GM12892 (cell line): Measurements from ENCODE around the gene UBA5.
"Not testable (repeated sequence)": the region's sequence is repeated elsewhere in the genome, so short reads cannot be mapped to it uniquely, and the experiment has no call there.

Experiments used
- DNase-seq: peaks from one replicate; pipeline ENCODE4 v3.0.0; 2011; ENCODE audit not compliant: insufficient read length
- FAIRE-seq: peaks from 2 replicates; lab custom pipeline; 2011; peaks lifted over from hg19 to GRCh38; lab: Jason Lieb, UNC
- POLR2A ChIP-seq: IDR thresholded peaks from 2 replicates; pipeline ENCODE4 v1.6.1; 2011; ENCODE audit warnings: low read depth, low read length, control low read depth
- POLR2AphosphoS5 ChIP-seq: IDR thresholded peaks from 2 replicates; pipeline ENCODE4 v1.6.1; 2011; ENCODE audit warnings: low read depth, low read length, control low read depth
- TAF1 ChIP-seq: IDR thresholded peaks from 2 replicates; pipeline ENCODE4 v1.6.1; 2011; ENCODE audit warnings: low read depth, mild to moderate bottlenecking, control low read depth, low read length, borderline replicate concordance

The UBA5 gene

DNA sequence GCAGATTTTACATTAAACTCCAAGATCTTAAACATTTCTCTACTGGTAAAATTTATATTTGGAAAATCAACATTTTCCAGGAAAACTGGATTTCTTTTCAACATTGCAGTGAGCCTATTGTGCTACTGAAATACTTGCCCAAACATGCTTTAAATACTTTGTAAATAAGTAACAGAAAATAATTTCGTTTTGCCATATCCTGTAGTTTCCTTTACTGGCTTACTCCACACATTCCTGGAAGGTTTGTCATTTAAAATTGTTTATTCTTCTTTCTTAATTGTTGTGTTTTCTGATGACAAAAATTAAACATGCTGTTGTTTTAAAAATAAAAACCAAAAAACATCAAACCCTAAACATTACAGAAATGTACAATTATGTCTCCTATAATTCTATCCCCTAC lies 22.5 kb upstream of the UBA5 start:
- TF ChIP-seq POLR2AphosphoS5: no peak
- no peak for TF ChIP-seq TAF1
- FAIRE-seq (no peak), DNase-seq (no peak)

DNA sequence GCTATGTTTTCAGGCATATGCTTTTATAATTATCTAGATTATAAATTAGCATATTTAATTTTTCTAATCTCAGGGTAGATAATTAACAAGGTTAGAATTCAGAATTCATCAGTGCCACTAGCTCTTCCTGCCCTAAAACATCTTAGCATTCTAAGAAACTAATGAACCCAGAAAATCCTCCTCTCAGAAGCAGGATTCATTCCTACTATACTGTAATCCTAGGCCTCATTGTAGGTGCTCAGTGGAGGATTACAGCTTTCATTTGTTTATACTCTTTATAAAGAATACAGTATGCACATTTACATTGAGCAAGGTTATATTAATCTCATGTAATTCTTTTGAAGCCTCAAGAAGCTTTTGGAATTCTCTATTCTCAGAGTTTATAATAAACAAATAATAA lies 21.4 kb upstream of the UBA5 start:
- no peak for FAIRE-seq
- no peak for DNase-seq
- TF ChIP-seq TAF1 (no peak), POLR2AphosphoS5 (no peak), POLR2A (no peak)

DNA sequence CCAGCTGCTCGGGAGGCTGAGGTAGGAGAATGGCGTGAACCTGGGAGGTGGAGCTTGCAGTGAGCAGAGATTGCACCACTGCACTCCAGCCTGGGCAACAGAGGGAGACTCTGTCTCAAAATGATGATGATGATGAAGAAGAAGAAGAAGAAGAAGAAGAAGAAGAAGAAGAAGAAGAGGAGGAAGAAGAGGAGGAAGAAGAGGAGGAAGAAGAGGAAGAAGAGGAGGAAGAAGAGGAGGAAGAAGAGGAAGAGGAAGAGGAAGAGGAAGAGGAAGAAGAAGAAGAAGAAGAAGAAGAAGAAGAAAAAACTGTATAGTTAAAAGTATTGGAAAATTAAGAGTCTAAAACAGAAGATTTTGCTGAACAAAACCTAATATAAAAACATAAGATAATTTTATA lies 18.7 kb upstream of the UBA5 start:
- FAIRE-seq, DNase-seq: not testable (repeated sequence)

DNA sequence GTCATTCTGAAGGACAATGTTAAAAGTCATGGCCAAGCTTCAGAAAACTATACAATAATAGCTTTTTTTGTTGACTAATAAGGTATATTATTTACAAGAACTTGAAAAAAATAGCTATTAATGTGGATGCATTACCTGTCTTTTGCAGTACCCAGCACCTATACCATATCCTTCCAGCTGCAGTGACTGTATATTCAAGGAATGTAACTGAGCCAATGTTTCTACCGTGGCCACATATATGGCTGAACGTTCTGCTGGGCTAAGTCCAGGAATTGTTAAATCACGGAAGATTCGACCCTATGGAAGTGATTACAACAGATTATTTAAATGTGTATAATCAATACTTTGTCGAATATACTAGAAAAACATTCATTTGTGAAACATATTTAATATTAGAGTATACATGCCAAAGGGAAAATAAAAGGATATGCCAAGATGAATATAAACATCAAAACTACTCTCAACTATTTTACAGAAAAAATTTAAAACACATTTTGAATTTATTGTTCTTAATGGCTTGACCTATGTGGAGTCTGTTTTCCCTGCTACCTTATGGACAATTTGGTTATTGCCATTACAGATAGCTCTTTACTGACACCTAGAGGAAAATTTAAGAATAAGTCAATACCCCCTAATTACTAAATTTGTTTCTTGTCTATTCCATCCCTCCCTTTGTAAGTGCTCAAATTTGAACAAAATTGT lies 18.1 kb upstream of the UBA5 start:
- no peak for TF ChIP-seq TAF1
- TF ChIP-seq POLR2AphosphoS5: no peak
- TF ChIP-seq POLR2A: no peak
- FAIRE-seq: peak; percentile 80
- no peak for DNase-seq

DNA sequence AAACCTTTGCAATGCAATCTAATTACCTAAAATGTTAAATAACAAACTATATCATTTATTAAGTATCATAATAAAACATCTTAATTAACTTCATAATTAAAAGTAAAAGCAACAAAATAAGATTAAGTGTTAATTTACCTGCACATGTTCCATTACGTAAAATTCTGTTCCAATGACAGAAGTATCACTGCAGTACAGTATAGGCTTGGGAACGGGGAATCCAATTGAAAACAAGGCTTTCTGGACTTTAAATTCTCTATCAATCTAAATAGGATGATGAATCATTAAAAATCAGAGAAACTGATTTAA lies 17.6 kb upstream of the UBA5 start:
- no peak for DNase-seq
- TF ChIP-seq TAF1 (no peak), POLR2A (no peak), POLR2AphosphoS5 (no peak)
- no peak for FAIRE-seq

DNA sequence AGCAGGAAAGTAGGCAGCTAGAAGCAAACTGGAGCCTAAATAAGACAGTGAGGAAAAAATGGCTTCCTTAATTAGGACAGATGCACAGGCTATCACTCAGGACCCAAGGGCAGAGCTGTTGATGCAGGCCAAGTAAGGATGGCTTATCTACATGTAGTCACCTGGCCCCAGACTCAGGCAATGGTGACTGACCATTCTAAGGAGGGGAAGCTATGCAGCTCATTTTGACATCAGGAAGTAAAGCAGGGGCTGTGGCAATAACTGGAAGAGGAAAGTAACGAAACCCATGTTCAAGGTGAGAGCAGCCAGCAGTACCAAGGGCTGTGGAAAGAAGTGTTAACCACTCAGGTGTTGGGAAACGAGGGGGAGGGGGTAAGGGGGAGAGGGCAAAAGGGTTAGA lies 16.8 kb upstream of the UBA5 start:
- TF ChIP-seq TAF1: no peak
- no peak for TF ChIP-seq POLR2A
- no peak for TF ChIP-seq POLR2AphosphoS5
- DNase-seq: no peak

DNA sequence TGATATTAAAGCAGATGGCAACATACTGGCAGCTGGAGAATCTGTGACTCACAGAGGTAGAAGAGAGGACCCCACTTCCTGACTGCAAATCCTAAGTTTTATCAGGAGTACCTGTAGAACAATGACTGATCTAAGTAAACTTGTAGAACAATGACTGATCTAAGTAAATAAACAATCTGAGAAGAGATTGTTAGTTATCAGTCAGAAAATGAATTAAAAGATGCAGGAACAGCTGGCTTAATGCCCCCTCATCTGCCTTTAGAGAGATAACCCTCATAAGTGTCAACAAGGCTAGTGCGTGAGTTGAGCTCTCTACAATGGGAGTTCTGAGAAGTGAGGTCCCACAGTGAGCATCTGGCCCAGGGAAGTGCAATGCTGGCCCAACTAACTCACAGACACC lies 15.1 kb upstream of the UBA5 start:
- DNase-seq: no peak
- TF ChIP-seq POLR2AphosphoS5 (no peak), TAF1 (no peak), POLR2A (no peak)
- no peak for FAIRE-seq

More for the DNA sequence above, 16.8 kb upstream of the UBA5 start:
- no peak for FAIRE-seq

DNA sequence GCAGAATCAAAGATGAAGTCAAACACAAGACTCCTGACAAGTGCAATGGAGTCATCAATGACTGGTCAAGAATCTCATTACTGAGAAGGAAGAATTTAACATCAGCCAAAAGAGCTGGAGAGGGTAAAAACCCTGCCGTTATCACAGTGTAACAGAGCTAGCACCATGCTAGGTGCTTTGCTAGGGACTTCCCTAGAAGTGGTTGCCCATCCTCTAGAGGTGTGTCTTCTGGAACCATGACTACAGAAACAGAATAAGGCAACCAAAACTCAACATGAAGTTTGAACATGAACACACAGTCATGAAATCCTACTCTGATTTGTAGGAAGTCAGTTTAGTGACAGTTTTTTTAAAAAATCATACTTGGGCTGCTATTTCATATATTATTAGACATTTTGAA lies 10.0 kb upstream of the UBA5 start:
- TF ChIP-seq POLR2AphosphoS5 (no peak), TAF1 (no peak), POLR2A (no peak)
- no peak for DNase-seq
- no peak for FAIRE-seq

DNA sequence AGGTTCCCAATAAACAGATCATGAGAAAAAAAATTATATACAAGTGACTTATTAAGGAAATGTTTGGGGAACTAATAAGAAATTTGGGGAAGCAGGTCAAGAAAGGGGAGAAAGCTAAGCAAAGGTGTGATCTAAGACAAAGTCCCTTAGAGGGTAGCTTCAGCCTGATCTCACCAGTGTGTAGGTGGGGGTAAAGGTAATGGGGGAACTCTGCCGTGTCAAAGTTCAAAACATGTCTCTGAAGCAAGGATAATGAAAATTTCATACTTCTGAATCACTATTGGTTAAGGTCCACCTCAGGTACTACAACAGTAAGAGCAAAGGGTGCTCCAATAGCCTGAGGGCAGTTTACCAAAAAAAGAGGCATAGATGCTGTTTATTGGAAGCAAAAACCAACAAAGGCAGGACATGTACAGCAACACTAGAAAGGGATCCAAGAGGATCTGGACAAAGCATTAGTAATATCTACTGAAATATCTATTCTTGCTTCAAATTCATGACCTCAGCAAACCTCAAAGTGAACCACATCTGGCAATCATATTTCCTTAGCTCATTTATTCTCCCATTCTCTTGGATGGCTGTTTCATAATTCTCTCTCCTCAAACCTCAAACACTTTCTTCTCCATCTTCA lies 7.4 kb upstream of the UBA5 start:
- TF ChIP-seq POLR2AphosphoS5 (no peak), POLR2A (no peak)
- DNase-seq (no peak), FAIRE-seq (no peak)

DNA sequence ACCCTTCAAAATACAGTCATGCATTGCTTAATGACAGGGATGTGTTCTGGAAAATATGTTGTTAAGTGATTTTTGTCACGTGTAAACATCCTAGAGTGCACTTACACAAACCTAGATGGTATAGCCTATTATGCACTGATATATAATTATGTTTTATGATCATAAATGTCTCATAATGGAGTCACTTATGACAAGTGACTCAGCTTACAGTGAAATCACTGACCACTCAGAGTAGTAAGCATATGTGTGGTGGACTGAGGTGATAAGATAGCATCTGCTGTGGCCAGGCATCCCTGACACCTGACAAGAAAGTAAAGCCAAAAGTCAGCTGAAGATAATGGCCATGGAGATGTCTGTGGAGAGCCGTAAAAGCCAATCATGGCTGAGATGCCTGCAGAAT lies 5.9 kb upstream of the UBA5 start:
- FAIRE-seq: no peak
- DNase-seq: no peak

DNA sequence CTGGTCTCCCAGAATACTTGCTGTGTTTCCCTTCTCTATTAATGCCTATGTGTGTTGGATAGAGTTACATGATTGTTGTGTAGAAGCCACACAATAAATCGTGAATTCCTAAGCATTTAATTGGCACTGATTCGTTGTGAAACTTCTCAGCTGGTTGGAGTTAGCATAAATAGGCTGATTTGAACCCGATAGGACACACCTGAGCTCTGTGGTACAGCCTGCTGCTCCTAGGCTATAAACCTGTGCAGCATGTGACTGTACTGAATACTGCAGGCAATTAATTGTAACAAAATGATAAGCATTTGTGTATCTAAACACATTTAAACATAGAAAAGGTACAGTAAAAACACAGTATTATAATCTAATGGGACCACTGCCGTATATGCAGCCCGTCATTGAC lies 5.4 kb upstream of the UBA5 start:
- no peak for TF ChIP-seq POLR2A
- no peak for TF ChIP-seq TAF1
- TF ChIP-seq POLR2AphosphoS5: no peak
- DNase-seq (no peak), FAIRE-seq (no peak)

More for the DNA sequence above, 5.9 kb upstream of the UBA5 start:
- TF ChIP-seq POLR2A (no peak), TAF1 (no peak), POLR2AphosphoS5 (no peak)

DNA sequence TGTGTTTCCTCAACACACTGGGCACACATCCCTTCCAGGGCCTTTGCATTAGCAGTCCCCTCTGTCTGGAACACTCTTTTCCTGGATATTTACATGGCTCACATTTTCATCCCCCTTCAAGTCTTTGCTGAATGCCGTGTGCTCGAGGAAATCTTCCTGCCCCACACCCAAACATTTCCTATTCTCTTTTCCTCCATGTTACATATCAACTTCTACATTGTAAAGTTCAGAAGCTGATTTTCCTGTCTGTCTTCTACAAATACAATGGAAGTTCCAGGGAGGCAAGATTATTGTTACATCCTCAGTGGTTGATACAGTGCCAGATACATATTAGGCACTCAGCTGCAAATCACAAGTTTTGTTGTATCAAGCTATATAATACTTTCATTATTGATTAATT lies 4.7 kb upstream of the UBA5 start:
- FAIRE-seq (no peak), DNase-seq (no peak)
- TF ChIP-seq POLR2AphosphoS5 (no peak), TAF1 (no peak), POLR2A (no peak)
